Stimulated activated CD8-positive, alpha-beta memory T cell treated with anti-CD3 and anti-CD28 coated beads, Interleukin-7, amount 100 ng/mL, for 4 hours (primary cell): ENCODE results near the gene MRPL51.

Experiments used
- DNase-seq, 2 donors: peaks; one replicate each; pipeline ENCODE4 v3.0.0-alpha.2; 2020; ENCODE audit warnings: low read depth in 2 of 2

The MRPL51 gene

GRCh38 chr12:6492838-6493496, at the start of gene MRPL51:
Gene MRPL51, minus strand, starts transcription at chr12:6493262. Its CDS starts 126 bp downstream, at chr12:6493136.
- peak; percentile 93 to 95 for DNase-seq

DNA sequence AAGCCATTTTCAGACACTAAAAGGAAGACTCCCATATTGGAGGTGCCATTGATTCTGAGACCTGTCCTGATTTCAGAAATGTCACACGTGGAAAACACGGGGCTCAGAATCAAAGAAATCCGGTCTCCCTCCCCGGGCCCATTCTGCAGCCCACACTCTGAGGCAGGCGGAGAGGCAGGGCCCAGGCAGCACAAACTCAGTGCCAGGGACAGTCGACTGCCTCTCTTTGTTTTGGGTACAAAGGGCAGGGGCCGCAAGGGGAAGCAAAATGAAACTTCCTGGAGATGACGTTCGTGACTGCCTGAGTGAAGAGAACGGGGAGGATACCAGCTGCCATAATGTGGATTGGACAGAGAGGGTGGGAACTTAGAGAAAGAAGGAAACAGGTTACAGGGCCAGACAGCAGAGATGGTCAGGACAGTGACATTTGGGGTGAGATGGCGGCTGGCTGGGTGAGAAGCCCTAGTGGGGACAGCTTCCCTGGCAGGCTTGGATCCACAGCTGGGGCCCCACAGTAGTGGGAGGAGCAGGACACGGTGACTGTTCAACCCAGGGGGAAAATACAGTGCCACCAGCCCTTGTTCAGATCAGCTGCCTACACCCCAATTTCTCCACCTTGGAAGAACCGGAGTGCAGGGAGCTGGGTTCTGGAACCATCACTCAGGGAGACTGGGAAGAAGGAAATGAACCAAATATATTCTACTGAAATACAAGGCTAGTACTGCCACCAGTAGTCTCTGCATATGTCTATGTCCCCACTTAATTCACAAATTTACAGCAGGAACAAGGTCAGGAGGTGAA, 49.3 kb upstream of the MRPL51 start:
- DNase-seq: no peak

- no peak for DNase-seq
Observed at GRCh38 chr12:6541371-6542165, 48.5 kb upstream of the MRPL51 start.

DNA sequence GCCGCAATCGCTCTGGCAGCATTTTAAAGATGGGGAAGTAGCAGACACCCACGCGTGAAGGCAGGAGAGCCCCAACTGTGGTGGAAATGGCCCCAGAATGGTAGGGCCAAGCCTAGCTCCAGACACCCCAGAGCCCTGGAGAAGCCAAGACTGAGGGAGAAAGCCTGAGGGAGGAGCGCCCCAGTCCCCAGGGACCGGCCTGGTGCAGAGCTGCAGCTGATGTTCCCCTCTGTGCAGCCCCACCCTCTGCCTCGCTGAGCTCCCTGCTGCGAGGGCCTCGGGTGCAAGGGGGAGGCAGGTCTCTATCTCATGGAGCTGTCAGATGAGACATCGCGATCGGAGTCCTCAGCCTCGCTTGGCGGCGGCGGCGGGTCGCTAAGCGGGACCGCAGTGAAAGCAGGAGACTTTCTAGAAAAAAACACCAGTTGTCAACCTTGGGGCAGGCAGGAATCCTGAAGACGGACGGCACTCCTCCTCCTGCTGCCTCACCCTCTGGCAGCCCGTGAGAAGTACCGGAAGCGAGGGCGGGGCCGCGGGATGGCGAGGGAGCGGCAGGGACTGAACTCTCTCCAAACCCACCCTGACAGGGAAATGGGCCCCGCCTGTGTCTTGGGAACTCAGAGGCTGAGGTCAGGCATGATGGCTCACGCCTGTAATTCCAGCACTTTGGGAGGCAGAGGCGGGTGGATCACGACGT, 47.3 kb upstream of the MRPL51 start:
- no peak for DNase-seq

DNA sequence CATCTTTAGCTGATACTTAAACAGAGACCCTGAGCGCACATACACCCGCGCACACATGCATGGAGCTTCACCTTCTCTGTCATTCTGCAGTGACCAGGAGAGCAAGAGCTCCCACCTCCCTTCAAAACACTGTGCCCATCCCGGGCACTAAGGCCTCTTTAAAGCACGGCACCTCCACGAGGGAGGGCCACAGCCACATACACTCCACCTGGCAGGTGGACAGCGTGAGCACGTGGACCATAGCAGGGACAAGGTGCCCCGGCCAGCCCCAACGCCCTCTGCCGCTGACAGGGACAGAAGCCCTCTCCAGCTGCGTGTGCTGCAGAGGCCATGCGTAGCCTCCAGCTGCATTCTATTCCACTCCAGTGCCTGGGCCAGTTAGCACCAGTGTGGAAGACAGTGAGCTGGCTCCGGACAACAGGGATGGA, 46.7 kb upstream of the MRPL51 start:
- no peak for DNase-seq

GRCh38 chr12:6539314-6539682, 46.2 kb upstream of the MRPL51 start:
- no peak for DNase-seq

DNA sequence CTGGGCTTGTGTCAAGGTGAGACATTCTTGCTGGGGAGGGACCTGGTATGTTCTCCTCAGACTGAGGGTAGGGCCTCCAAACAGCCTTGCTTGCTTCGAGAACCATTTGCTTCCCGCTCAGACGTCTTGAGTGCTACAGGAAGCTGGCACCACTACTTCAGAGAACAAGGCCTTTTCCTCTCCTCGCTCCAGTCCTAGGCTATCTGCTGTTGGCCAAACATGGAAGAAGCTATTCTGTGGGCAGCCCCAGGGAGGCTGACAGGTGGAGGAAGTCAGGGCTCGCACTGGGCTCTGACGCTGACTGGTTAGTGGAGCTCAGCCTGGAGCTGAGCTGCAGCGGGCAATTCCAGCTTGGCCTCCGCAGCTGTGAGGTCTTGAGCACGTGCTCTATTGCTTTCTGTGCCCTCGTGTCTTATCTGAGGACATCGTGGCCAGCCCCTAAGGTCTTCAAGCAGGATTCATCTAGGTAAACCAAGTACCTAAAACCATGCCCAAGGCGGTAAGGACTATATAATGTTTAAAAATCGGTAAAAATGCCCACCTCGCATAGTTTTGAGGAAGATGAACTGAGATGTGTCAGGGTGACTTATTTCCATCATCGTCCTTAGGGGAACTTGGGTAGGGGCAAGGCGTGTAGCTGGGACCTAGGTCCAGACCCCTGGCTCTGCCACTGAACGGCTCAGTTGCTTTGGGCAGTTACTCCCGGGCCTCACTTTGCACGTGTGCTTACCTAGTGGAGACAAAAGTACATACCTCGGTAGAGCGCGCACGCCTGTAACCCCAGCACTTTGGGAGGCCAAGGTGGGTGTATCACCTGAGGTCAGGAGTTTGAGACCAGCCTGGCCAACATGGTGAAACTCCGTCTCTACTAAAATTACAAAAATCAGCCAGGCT, 45.6 kb upstream of the MRPL51 start:
- no peak for DNase-seq

- DNase-seq: peak; percentile 72 to 76
Observed at GRCh38 chr12:6537580-6538419, 44.7 kb upstream of the MRPL51 start.

DNA sequence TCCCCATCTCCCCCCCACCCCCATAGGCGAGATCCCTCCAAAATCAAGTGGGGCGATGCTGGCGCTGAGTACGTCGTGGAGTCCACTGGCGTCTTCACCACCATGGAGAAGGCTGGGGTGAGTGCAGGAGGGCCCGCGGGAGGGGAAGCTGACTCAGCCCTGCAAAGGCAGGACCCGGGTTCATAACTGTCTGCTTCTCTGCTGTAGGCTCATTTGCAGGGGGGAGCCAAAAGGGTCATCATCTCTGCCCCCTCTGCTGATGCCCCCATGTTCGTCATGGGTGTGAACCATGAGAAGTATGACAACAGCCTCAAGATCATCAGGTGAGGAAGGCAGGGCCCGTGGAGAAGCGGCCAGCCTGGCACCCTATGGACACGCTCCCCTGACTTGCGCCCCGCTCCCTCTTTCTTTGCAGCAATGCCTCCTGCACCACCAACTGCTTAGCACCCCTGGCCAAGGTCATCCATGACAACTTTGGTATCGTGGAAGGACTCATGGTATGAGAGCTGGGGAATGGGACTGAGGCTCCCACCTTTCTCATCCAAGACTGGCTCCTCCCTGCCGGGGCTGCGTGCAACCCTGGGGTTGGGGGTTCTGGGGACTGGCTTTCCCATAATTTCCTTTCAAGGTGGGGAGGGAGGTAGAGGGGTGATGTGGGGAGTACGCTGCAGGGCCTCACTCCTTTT, 44.0 kb upstream of the MRPL51 start:
- no peak for DNase-seq

GRCh38 chr12:6535960-6536847, 43.1 kb upstream of the MRPL51 start:
- no peak for DNase-seq

GRCh38 chr12:6535697-6535946, 42.6 kb upstream of the MRPL51 start:
- DNase-seq: no peak

DNA sequence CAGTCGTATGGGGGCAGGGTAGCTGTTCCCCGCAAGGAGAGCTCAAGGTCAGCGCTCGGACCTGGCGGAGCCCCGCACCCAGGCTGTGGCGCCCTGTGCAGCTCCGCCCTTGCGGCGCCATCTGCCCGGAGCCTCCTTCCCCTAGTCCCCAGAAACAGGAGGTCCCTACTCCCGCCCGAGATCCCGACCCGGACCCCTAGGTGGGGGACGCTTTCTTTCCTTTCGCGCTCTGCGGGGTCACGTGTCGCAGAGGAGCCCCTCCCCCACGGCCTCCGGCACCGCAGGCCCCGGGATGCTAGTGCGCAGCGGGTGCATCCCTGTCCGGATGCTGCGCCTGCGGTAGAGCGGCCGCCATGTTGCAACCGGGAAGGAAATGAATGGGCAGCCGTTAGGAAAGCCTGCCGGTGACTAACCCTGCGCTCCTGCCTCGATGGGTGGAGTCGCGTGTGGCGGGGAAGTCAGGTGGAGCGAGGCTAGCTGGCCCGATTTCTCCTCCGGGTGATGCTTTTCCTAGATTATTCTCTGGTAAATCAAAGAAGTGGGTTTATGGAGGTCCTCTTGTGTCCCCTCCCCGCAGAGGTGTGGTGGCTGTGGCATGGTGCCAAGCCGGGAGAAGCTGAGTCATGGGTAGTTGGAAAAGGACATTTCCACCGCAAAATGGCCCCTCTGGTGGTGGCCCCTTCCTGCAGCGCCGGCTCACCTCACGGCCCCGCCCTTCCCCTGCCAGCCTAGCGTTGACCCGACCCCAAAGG, 42.1 kb upstream of the MRPL51 start:
- DNase-seq: peak; percentile 54 to 71

GRCh38 chr12:6534695-6534944, 41.6 kb upstream of the MRPL51 start:
- no peak for DNase-seq

GRCh38 chr12:6533923-6534694, 41.0 kb upstream of the MRPL51 start, which contains the start of gene GAPDH:
Gene GAPDH, plus strand, starts transcription at chr12:6534517. Its CDS starts 316 bp downstream, at chr12:6534833.
- DNase-seq: peak; percentile 73 to 87

DNA sequence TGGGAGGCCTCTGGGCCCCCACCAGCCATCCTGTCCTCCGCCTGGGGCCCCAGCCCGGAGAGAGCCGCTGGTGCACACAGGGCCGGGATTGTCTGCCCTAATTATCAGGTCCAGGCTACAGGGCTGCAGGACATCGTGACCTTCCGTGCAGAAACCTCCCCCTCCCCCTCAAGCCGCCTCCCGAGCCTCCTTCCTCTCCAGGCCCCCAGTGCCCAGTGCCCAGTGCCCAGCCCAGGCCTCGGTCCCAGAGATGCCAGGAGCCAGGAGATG, 40.5 kb upstream of the MRPL51 start:
- no peak for DNase-seq

DNA sequence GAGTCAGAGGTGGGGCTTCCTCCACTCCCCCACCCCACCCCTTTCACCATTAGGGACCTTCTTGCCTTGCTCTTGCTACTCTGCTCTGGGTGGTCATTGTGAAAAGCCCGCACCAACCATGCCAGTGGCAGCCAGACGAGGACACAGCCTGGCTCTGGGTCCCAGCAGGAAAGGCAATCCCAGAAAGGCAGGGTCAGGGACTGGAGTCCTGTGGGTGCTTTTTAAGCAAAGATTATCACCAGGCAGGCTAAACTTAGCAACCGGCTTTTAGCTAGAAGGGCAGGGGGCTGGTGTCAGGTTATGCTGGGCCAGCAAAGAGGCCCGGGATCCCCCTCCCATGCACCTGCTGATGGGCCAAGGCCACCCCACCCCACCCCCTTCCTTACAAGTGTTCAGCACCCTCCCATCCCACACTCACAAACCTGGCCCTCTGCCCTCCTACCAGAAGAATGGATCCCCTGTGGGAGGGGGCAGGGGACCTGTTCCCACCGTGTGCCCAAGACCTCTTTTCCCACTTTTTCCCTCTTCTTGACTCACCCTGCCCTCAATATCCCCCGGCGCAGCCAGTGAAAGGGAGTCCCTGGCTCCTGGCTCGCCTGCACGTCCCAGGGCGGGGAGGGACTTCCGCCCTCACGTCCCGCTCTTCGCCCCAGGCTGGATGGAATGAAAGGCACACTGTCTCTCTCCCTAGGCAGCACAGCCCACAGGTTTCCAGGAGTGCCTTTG, 40.0 kb upstream of the MRPL51 start:
- DNase-seq: no peak
